ENCODE data around the gene SLC24A4. TPM values are rescaled to one million over a fixed set of nuclear protein-coding genes. Genes with fewer than 3 reads are reported as not detected.

Gene SLC24A4
- total RNA-seq, 3 donors from 2014 or later (not counting 1 experiment from before 2014, with no cell fraction given) = 1.1 to 3.2 (median 2.1) TPM

- H3K27me3 ChIP-seq (ENCODE audit: control insufficient read depth, insufficient read depth, low read length) = no peaks in the 10 kb centered on the region
- Mint-ChIP-seq H3K36me3 (no peaks in the 10 kb centered on the region), H3K27me3 (ENCODE audit: low read depth in 2 of 2) (peaks cover 0 to 19% of the 10 kb centered on the region in 2 donors), H3K9me3 (no peaks in the 10 kb centered on the region), H3K4me1 (peaks cover 16 to 27% of the 10 kb centered on the region in 2 donors), H3K4me3 (no peak overlapping the region), H3K27ac (no peak overlapping the region)
- H3K4me1 ChIP-seq (ENCODE audit: control insufficient read depth, insufficient read depth, low read length) = peaks cover 27% of the 10 kb centered on the region
- TF ChIP-seq, protein P1, sequence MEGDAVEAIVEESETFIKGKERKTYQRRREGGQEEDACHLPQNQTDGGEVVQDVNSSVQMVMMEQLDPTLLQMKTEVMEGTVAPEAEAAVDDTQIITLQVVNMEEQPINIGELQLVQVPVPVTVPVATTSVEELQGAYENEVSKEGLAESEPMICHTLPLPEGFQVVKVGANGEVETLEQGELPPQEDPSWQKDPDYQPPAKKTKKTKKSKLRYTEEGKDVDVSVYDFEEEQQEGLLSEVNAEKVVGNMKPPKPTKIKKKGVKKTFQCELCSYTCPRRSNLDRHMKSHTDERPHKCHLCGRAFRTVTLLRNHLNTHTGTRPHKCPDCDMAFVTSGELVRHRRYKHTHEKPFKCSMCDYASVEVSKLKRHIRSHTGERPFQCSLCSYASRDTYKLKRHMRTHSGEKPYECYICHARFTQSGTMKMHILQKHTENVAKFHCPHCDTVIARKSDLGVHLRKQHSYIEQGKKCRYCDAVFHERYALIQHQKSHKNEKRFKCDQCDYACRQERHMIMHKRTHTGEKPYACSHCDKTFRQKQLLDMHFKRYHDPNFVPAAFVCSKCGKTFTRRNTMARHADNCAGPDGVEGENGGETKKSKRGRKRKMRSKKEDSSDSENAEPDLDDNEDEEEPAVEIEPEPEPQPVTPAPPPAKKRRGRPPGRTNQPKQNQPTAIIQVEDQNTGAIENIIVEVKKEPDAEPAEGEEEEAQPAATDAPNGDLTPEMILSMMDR (IDR thresholded peaks at IDR 0.05) = no peak
- WGBS (ENCODE audit: insufficient coverage) = 63% methylated on average over 12 of the region's 12 CpGs
- intact Hi-C loops (cut with micrococcal nuclease) = no loop called here
- DNase-seq (peak in 1 of 2 donors; percentile 17), ATAC-seq (no peak)
- H3K27ac ChIP-seq (ENCODE audit: low read length) = no peak overlapping the region
- no peaks in the 10 kb centered on the region for H3K36me3 ChIP-seq (ENCODE audit: control insufficient read depth, insufficient read depth, low read length)
- no peaks in the 10 kb centered on the region for H3K9me3 ChIP-seq (ENCODE audit: control insufficient read depth, insufficient read depth, low read length)
- H3K4me3 ChIP-seq (ENCODE audit: low read length) = no peak overlapping the region
These were observed 114.8 kb downstream of the SLC24A4 start for GRCh38 chr14:92437729-92438285.

GRCh38 chr14:92439537-92440344 is 116.8 kb downstream of the SLC24A4 start:
- no peak overlapping the region for H3K4me3 Mint-ChIP-seq
- H3K9me3 ChIP-seq (ENCODE audit: control insufficient read depth, insufficient read depth, low read length) = no peaks in the 10 kb centered on the region
- WGBS (ENCODE audit: insufficient coverage) = 58% methylated on average over 10 of the region's 12 CpGs
- H3K27me3 ChIP-seq (ENCODE audit: control insufficient read depth, insufficient read depth, low read length) = no peaks in the 10 kb centered on the region
- ATAC-seq (no peak), DNase-seq (no peak)
- peaks cover 0 to 19% of the 10 kb centered on the region in 2 donors for H3K27me3 Mint-ChIP-seq (ENCODE audit: low read depth in 2 of 2)
- H3K27ac Mint-ChIP-seq = no peak overlapping the region
- TF ChIP-seq, protein P1 (IDR thresholded peaks at IDR 0.05) = no peak
- intact Hi-C loops (cut with micrococcal nuclease) = no loop called here
- peaks cover 32% of the 10 kb centered on the region for H3K4me1 ChIP-seq (ENCODE audit: control insufficient read depth, insufficient read depth, low read length)
- H3K9me3 Mint-ChIP-seq = no peaks in the 10 kb centered on the region
- H3K4me1 Mint-ChIP-seq = peaks cover 18 to 30% of the 10 kb centered on the region in 2 donors
- no peak overlapping the region for H3K4me3 ChIP-seq (ENCODE audit: low read length)
- H3K36me3 ChIP-seq (ENCODE audit: control insufficient read depth, insufficient read depth, low read length) = no peaks in the 10 kb centered on the region
- no peak overlapping the region for H3K27ac ChIP-seq (ENCODE audit: low read length)
- H3K36me3 Mint-ChIP-seq = no peaks in the 10 kb centered on the region

DNA sequence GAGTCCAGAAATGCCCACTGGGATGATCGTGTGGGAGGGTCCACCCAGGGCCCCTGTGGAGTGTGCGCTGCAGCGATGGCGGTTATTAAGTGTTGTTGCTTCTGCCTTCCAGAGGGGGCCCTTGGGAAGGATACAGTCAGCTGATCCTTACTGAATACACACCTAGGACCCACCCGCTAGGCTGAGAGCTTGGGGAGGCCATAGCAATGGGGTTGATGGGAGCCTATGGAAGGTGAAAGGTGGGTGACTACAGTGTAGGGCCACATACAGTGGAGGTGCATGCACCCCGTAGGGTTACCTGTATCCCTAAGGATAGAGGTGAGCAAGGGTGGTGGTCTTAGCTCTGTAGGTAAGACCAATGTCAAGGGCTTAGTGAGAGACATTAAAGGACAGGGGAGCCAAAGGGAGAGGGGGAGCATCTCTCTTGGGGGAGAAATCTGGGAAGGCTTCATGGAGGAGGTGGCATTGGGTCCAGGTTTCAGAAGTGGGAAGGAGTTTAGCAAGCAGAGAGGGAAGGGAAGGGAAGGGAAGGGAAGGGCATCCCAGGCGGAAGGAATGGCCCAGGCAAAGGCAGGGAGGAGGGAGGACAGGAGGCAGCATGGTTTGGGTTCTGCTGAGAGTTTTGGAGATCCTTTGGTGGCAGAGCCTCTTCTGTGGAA is 117.5 kb downstream of the SLC24A4 start:
- WGBS (ENCODE audit: insufficient coverage) = 96% methylated on average over 7 of the region's 7 CpGs
- H3K27ac Mint-ChIP-seq = peak overlapping the region in 1 of 2 donors; percentile 53

More for the DNA sequence above, 117.5 kb downstream of the SLC24A4 start:
- no peaks in the 10 kb centered on the region for H3K9me3 ChIP-seq (ENCODE audit: control insufficient read depth, insufficient read depth, low read length)
- H3K27me3 ChIP-seq (ENCODE audit: control insufficient read depth, insufficient read depth, low read length) = no peaks in the 10 kb centered on the region
- peaks cover 18 to 30% of the 10 kb centered on the region in 2 donors for H3K4me1 Mint-ChIP-seq
- peaks cover 0 to 19% of the 10 kb centered on the region in 2 donors for H3K27me3 Mint-ChIP-seq (ENCODE audit: low read depth in 2 of 2)
- no peak overlapping the region for H3K27ac ChIP-seq (ENCODE audit: low read length)
- DNase-seq (no peak), ATAC-seq (no peak)
- no peak overlapping the region for H3K4me3 ChIP-seq (ENCODE audit: low read length)
- H3K36me3 ChIP-seq (ENCODE audit: control insufficient read depth, insufficient read depth, low read length) = no peaks in the 10 kb centered on the region
- no peaks in the 10 kb centered on the region for H3K36me3 Mint-ChIP-seq
- intact Hi-C loops (cut with micrococcal nuclease) = no loop called here
- TF ChIP-seq, protein P1 (IDR thresholded peaks at IDR 0.05) = no peak
- H3K4me1 ChIP-seq (ENCODE audit: control insufficient read depth, insufficient read depth, low read length) = peaks cover 32% of the 10 kb centered on the region
- peak overlapping the region; percentile 25 for H3K4me3 Mint-ChIP-seq
- no peaks in the 10 kb centered on the region for H3K9me3 Mint-ChIP-seq
